Activated naive CD4-positive, alpha-beta T cell treated with anti-CD3 and anti-CD28 coated beads for 36 hours (primary cell): ENCODE measurements around the gene C4orf50. TPM values are rescaled to one million over a fixed set of nuclear protein-coding genes. Genes with fewer than 3 reads are reported as not detected.

ENCODE experiments used
- CTCF ChIA-PET: fragments of 350-600 bp; sonication (Branson Sonifier 250); formaldehyde crosslinking; loops from one replicate; lab custom pipeline; 2021; ENCODE audit warnings: antibody characterized with exemption; lab: Charles Lee
- DNase-seq: peaks from one replicate; pipeline ENCODE4 v3.0.0-alpha.2; 2020
- H3K27ac Mint-ChIP-seq: one replicate; pipeline ENCODE4 v1.8.0; 2021; ENCODE audit warnings: mild to moderate bottlenecking, mixed read lengths
- H3K27me3 Mint-ChIP-seq: one replicate; pipeline ENCODE4 v1.8.0; 2021; ENCODE audit warnings: low read depth, mixed read lengths
- H3K36me3 Mint-ChIP-seq: one replicate; pipeline ENCODE4 v1.8.0; 2021; ENCODE audit warnings: low read depth, mixed read lengths
- H3K4me1 Mint-ChIP-seq: one replicate; pipeline ENCODE4 v1.8.0; 2021; ENCODE audit warnings: low read depth, mixed read lengths
- H3K4me3 Mint-ChIP-seq: one replicate; pipeline ENCODE4 v1.8.0; 2021; ENCODE audit warnings: mild to moderate bottlenecking, moderate library complexity, mixed read lengths
- H3K9me3 Mint-ChIP-seq: one replicate; pipeline ENCODE4 v1.8.0; 2021; ENCODE audit warnings: mixed read lengths
- intact Hi-C: fragments of 100-400 bp; cut with micrococcal nuclease; formaldehyde crosslinking; loops from one replicate; pipeline ENCODE4 v1.15.1; 2023
- total RNA-seq, 2 experiments: library from RNA; stranded (reverse); gene quantifications; one replicate each; pipeline ENCODE4 v1.2.3, GENCODE V29; 2021

The C4orf50 gene
- total RNA-seq, 2 experiments from 2014 or later: not detected

- Mint-ChIP-seq H3K4me3 (no peak overlapping the region), H3K9me3 (peaks cover 9% of the 10 kb centered on the region), H3K27me3 (no peaks in the 10 kb centered on the region), H3K27ac (no peak overlapping the region), H3K36me3 (no peaks in the 10 kb centered on the region), H3K4me1 (no peaks in the 10 kb centered on the region)
- CTCF ChIA-PET: interaction anchor here (0.6 kb wide), 1 partner anchor 134 kb away, joined by 3 read pairs; no protein-coding TSS in a partner anchor
- intact Hi-C loops: no loop called here
- DNase-seq: no peak
Measured at GRCh38 chr4:5940470-5941203, 77.6 kb downstream of the C4orf50 start.

GRCh38 chr4:5933996-5934831 is 84.0 kb downstream of the C4orf50 start:
- Mint-ChIP-seq H3K36me3 (no peaks in the 10 kb centered on the region), H3K4me3 (no peak overlapping the region), H3K4me1 (no peaks in the 10 kb centered on the region), H3K9me3 (no peaks in the 10 kb centered on the region), H3K27ac (no peak overlapping the region), H3K27me3 (peaks cover 2% of the 10 kb centered on the region)
- no peak for DNase-seq
- intact Hi-C loops: no loop called here
- CTCF ChIA-PET: no interaction called here

GRCh38 chr4:5933116-5933515 is 85.1 kb downstream of the C4orf50 start:
- no peaks in the 10 kb centered on the region for H3K9me3 Mint-ChIP-seq
- peaks cover 2% of the 10 kb centered on the region for H3K27me3 Mint-ChIP-seq
- intact Hi-C loops: no loop called here
- H3K27ac Mint-ChIP-seq: no peak overlapping the region
- H3K36me3 Mint-ChIP-seq: no peaks in the 10 kb centered on the region
- no peak overlapping the region for H3K4me3 Mint-ChIP-seq
- H3K4me1 Mint-ChIP-seq: no peaks in the 10 kb centered on the region
- CTCF ChIA-PET: no interaction called here
- no peak for DNase-seq

- intact Hi-C loops: no loop called here
- no peak overlapping the region for H3K4me3 Mint-ChIP-seq
- CTCF ChIA-PET: no interaction called here
Measured at GRCh38 chr4:5932035-5932568, 86.1 kb downstream of the C4orf50 start.

GRCh38 chr4:5931526-5931925 is 86.7 kb downstream of the C4orf50 start:
- Mint-ChIP-seq H3K9me3 (no peaks in the 10 kb centered on the region), H3K4me1 (no peaks in the 10 kb centered on the region), H3K27me3 (peaks cover 2% of the 10 kb centered on the region), H3K36me3 (no peaks in the 10 kb centered on the region), H3K27ac (no peak overlapping the region), H3K4me3 (no peak overlapping the region)
- no peak for DNase-seq
- CTCF ChIA-PET: no interaction called here
- intact Hi-C loops: no loop called here

More at GRCh38 chr4:5932035-5932568, 86.1 kb downstream of the C4orf50 start:
- DNase-seq: no peak
- no peak overlapping the region for H3K27ac Mint-ChIP-seq
- H3K36me3 Mint-ChIP-seq: no peaks in the 10 kb centered on the region
- peaks cover 2% of the 10 kb centered on the region for H3K27me3 Mint-ChIP-seq
- H3K4me1 Mint-ChIP-seq: no peaks in the 10 kb centered on the region
- H3K9me3 Mint-ChIP-seq: no peaks in the 10 kb centered on the region

GRCh38 chr4:5930876-5931275 is 87.4 kb downstream of the C4orf50 start:
- Mint-ChIP-seq H3K4me3 (no peak overlapping the region), H3K36me3 (no peaks in the 10 kb centered on the region), H3K27ac (no peak overlapping the region), H3K9me3 (no peaks in the 10 kb centered on the region), H3K4me1 (no peaks in the 10 kb centered on the region), H3K27me3 (peaks cover 2% of the 10 kb centered on the region)
- CTCF ChIA-PET: no interaction called here
- intact Hi-C loops: no loop called here
- DNase-seq: no peak

- no peaks in the 10 kb centered on the region for H3K9me3 Mint-ChIP-seq
- no peaks in the 10 kb centered on the region for H3K4me1 Mint-ChIP-seq
- CTCF ChIA-PET: no interaction called here
- no peaks in the 10 kb centered on the region for H3K36me3 Mint-ChIP-seq
- H3K27ac Mint-ChIP-seq: no peak overlapping the region
- no peak overlapping the region for H3K4me3 Mint-ChIP-seq
- intact Hi-C loops: no loop called here
- no peak for DNase-seq
- peaks cover 6% of the 10 kb centered on the region for H3K27me3 Mint-ChIP-seq
Measured at GRCh38 chr4:5930456-5930855, 87.8 kb downstream of the C4orf50 start.

GRCh38 chr4:5928844-5929420 is 89.3 kb downstream of the C4orf50 start:
- intact Hi-C loops: no loop called here
- peaks cover 6% of the 10 kb centered on the region for H3K27me3 Mint-ChIP-seq
- DNase-seq: no peak
- no peaks in the 10 kb centered on the region for H3K4me1 Mint-ChIP-seq
- H3K9me3 Mint-ChIP-seq: no peaks in the 10 kb centered on the region
- CTCF ChIA-PET: no interaction called here
- H3K27ac Mint-ChIP-seq: no peak overlapping the region
- no peak overlapping the region for H3K4me3 Mint-ChIP-seq
- H3K36me3 Mint-ChIP-seq: no peaks in the 10 kb centered on the region

GRCh38 chr4:5928274-5928673 is 90.0 kb downstream of the C4orf50 start:
- H3K4me1 Mint-ChIP-seq: no peaks in the 10 kb centered on the region
- no peaks in the 10 kb centered on the region for H3K9me3 Mint-ChIP-seq
- CTCF ChIA-PET: interaction anchor here (0.7 kb wide), 1 partner anchor 90 kb away, joined by 3 read pairs; the partner anchor contains the start of gene C4orf50
- no peaks in the 10 kb centered on the region for H3K36me3 Mint-ChIP-seq
- intact Hi-C loops: no loop called here
- no peak overlapping the region for H3K27ac Mint-ChIP-seq
- no peak overlapping the region for H3K4me3 Mint-ChIP-seq
- no peak for DNase-seq
- H3K27me3 Mint-ChIP-seq: peaks cover 7% of the 10 kb centered on the region

GRCh38 chr4:5927747-5928146 is 90.5 kb downstream of the C4orf50 start:
- intact Hi-C loops: no loop called here
- Mint-ChIP-seq H3K27ac (no peak overlapping the region), H3K36me3 (no peaks in the 10 kb centered on the region), H3K27me3 (peaks cover 9% of the 10 kb centered on the region), H3K4me3 (no peak overlapping the region), H3K4me1 (no peaks in the 10 kb centered on the region), H3K9me3 (no peaks in the 10 kb centered on the region)
- CTCF ChIA-PET: interaction anchor here (0.7 kb wide), 1 partner anchor 91 kb away, joined by 3 read pairs; the partner anchor contains the start of gene C4orf50
- no peak for DNase-seq

- CTCF ChIA-PET: no interaction called here
Measured at GRCh38 chr4:5927116-5927515, 91.1 kb downstream of the C4orf50 start.

GRCh38 chr4:5926598-5926997 is 91.6 kb downstream of the C4orf50 start:
- no peak overlapping the region for H3K4me3 Mint-ChIP-seq
- CTCF ChIA-PET: no interaction called here

More at GRCh38 chr4:5927116-5927515, 91.1 kb downstream of the C4orf50 start:
- Mint-ChIP-seq H3K27me3 (peaks cover 9% of the 10 kb centered on the region), H3K9me3 (no peaks in the 10 kb centered on the region), H3K4me1 (no peaks in the 10 kb centered on the region), H3K36me3 (no peaks in the 10 kb centered on the region), H3K27ac (no peak overlapping the region), H3K4me3 (no peak overlapping the region)
- DNase-seq: no peak
- intact Hi-C loops: no loop called here

More at GRCh38 chr4:5926598-5926997, 91.6 kb downstream of the C4orf50 start:
- H3K36me3 Mint-ChIP-seq: no peaks in the 10 kb centered on the region
- peaks cover 10% of the 10 kb centered on the region for H3K27me3 Mint-ChIP-seq
- no peak for DNase-seq
- H3K4me1 Mint-ChIP-seq: no peaks in the 10 kb centered on the region
- intact Hi-C loops: no loop called here
- H3K9me3 Mint-ChIP-seq: no peaks in the 10 kb centered on the region
- no peak overlapping the region for H3K27ac Mint-ChIP-seq
